ENCODE data around the gene ASB1.
A peak's percentile ranks its signal among the peaks of the same experiment; 100 is the strongest.
"Not testable (repeated sequence)": the region's sequence is repeated elsewhere in the genome, so short reads cannot be mapped to it uniquely, and the experiment has no call there.

ASB1 gene

GRCh38 chr2:238423561-238424312 lies 3.0 kb upstream of the ASB1 start:
- DNase-seq (ENCODE audit: low read depth in 2 of 2): no peak

- DNase-seq (ENCODE audit: low read depth in 2 of 2): no peak
These were observed 2.4 kb upstream of the ASB1 start for GRCh38 chr2:238424313-238424700.

GRCh38 chr2:238425505-238425978 lies 1.2 kb upstream of the ASB1 start:
- no peak for DNase-seq (ENCODE audit: low read depth in 2 of 2)

- DNase-seq (ENCODE audit: low read depth in 2 of 2): no peak
These were observed 654 bp upstream of the ASB1 start for GRCh38 chr2:238425979-238426567.

DNA sequence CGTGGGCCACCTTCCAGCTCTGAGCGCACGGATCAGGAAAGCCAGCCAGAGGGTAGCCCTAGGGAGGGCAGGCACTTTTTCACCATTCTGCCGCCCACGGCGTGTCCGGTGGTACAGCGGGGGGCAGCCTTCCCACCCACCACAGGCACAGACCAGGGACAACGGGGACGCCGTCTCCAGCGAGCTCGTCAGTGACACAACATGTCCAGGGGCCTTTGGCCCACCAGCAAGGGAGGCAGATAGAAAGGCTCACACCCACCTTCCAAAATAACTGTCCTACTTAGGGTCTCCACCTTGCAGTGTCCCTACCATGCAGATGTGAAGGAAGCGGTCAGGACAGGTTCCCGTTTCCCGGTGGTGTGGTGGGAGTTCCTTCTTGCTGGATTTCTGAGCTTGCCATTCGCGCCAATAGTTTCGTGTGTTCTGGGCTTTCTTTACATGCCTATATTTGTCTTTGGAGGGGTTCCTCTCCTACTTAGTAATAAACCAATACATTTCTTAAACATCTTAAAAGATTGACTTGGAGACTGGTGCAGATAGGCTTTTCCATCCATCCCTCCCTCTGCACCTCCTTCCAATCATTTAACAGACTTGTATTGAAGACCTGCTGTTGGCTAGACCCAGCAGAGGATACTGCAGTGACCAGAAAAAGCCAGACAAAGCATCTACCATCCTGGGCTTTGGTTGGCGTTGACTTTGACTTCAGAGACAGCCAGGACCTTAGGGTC lies 872 bp downstream of the ASB1 start:
- DNase-seq (ENCODE audit: low read depth in 2 of 2): no peak

DNA sequence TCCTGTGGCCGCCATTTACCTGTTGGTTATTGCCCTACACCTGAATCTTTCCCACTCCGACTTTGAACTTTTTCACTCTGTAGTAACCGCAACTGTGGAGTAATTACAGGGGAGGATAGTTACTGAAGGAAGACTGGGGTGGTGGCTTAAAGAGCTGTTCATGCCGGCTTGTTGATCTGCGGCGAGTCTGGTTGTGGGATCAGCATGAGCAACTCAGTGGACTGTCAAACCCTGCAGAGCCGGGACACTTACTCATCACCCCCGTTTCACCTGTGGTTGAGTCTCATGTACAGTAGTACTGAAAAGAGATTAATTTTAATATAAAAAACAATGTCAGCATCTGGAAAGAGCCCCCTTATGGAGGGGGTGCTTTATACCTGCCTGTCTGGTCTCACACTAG lies 2.1 kb downstream of the ASB1 start:
- DNase-seq (ENCODE audit: low read depth in 2 of 2): no peak

- no peak for DNase-seq (ENCODE audit: low read depth in 2 of 2)
These were observed 4.1 kb downstream of the ASB1 start for GRCh38 chr2:238430781-238431180.

DNA sequence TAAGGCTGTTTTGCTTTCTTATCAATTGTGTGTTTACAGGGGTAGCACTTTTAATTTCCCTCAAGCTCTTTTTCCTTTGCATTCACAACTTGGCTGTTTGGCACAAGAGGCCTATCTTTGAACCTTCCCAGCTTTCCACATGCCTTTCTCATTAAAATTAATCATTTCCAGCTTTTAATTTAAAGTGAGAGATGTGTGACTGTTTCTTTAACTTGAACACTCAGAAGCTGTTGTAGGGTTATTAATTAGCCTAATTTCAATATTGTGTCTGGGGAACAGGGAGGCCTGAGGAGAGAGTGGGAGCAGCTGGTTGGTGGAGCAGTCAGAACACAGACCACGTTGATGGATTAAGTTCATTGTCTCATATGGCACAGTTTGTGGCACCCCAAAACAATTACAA lies 4.7 kb downstream of the ASB1 start:
- no peak for DNase-seq (ENCODE audit: low read depth in 2 of 2)

DNA sequence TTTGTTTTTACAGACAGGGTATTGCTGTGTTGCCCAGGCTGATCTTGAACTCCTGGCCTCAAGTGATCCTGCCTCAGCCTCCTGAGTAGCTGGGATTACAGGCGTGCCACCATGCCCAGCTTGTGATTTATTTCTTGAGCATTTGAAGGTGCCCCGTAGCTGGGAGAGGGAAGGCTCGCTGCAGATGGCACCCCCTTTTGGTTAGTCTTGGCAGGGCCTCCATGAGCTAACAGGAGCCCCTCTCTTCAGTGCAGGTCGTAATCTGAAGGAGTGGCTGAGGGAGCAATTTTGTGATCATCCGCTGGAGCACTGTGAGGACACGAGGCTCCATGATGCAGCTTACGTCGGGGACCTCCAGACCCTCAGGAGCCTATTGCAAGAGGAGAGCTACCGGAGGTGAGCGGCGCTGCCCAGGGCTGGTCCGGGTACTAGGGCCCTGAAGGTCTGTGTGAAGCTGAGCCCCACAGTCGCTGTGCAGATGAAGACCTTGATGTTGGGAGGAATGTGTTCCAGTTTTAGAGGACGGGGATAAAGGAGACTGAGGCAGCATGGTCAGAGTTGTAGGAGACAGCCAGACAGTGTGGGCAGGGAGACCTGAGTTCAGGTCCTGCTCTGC lies 6.7 kb downstream of the ASB1 start:
- no peak for DNase-seq (ENCODE audit: low read depth in 2 of 2)

GRCh38 chr2:238433941-238434845 lies 7.5 kb downstream of the ASB1 start:
- DNase-seq (ENCODE audit: low read depth in 2 of 2): no peak

- DNase-seq (ENCODE audit: low read depth in 2 of 2): no peak
These were observed 8.4 kb downstream of the ASB1 start for GRCh38 chr2:238434846-238435751.

DNA sequence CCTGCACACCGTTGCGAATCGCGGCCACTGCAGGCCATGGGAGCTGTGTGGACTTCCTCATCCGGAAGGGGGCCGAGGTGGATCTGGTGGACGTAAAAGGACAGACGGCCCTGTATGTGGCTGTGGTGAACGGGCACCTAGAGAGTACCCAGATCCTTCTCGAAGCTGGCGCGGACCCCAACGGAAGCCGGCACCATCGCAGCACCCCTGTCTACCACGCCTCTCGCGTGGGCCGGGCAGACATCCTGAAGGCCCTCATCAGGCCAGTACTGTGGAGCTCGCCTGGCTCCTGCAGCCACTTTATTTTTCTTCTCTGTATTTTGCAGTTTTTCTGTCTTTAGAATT lies 9.0 kb downstream of the ASB1 start:
- DNase-seq (ENCODE audit: low read depth in 2 of 2): no peak

- peak; percentile 50 to 54 for DNase-seq (ENCODE audit: low read depth in 2 of 2)
These were observed 12.4 kb downstream of the ASB1 start for GRCh38 chr2:238438856-238439849.

GRCh38 chr2:238439917-238440316 lies 13.2 kb downstream of the ASB1 start:
- no peak for DNase-seq (ENCODE audit: low read depth in 2 of 2)

DNA sequence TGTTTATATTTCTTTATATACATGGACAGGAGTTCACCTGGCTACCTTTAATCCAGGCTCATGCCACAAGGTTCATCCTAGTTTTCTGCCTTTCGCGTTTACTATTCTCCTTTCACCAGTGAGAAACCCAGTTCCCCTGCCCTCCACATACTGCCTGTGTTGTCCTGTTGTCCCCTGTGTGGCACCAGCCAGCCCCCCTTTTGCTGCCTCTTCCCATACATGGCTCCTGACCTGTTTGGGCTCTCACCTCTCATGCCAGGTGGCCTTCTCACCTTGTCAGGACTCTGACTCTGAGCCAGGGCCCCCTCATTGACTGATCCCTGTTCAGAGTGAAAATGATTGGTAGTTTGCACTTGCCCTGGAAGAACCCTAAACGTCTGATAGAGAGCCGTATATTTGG lies 13.6 kb downstream of the ASB1 start:
- DNase-seq (ENCODE audit: low read depth in 2 of 2): no peak

- no peak for DNase-seq (ENCODE audit: low read depth in 2 of 2)
These were observed 14.0 kb downstream of the ASB1 start for GRCh38 chr2:238440767-238441166.

- DNase-seq (ENCODE audit: low read depth in 2 of 2): no peak
These were observed 14.8 kb downstream of the ASB1 start for GRCh38 chr2:238441262-238442114.

- DNase-seq (ENCODE audit: low read depth in 2 of 2): not testable (repeated sequence)
These were observed 15.5 kb downstream of the ASB1 start for GRCh38 chr2:238442257-238442656.

Measured in stimulated activated CD8-positive, alpha-beta memory T cell treated with anti-CD3 and anti-CD28 coated beads, Interleukin-15, amount 100 ng/mL, for 48 hours (primary cell).